ENCODE data around the gene TMEM100.

TMEM100 gene

DNA sequence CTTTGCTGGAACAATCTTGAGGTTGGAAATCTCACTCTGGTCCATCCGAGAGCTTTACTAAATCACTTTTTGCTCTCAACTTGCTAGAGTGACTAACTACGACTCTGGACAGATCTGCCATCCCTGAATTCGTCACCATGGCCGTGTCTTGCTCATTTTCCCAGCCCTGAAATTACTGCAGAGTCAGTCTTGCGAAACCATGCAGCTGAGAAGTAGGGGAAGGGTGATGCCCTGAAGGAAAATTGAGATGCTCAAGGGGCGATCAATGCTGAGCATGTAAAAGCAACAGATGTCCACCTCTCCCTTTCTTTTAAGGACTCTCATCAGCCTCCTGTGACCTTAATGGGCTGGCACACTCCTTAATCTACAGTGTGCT, 46.9 kb upstream of the TMEM100 start:
- Histone ChIP-seq H3K79me2 (ENCODE audit: low read length) (no peaks in the 10 kb centered on the region), H3K27me3 (replicated peaks; ENCODE audit: insufficient read depth, low read length) (no peaks in the 10 kb centered on the region), H2AFZ (ENCODE audit: low read length) (no peak overlapping the region), H3K27ac (ENCODE audit: low read length) (no peak overlapping the region), H3K4me3 (ENCODE audit: low read length) (no peak overlapping the region), H3K4me2 (ENCODE audit: low read depth, low read length) (no peak overlapping the region), H4K20me1 (ENCODE audit: insufficient read depth, low read length) (no peaks in the 10 kb centered on the region), H3K9me3 (replicated peaks; ENCODE audit: insufficient read depth, low read length) (no peaks in the 10 kb centered on the region), H3K9me2 (replicated peaks; ENCODE audit: insufficient read depth, low read length) (no peaks in the 10 kb centered on the region), H3K4me1 (ENCODE audit: low read length) (no peaks in the 10 kb centered on the region), H3K36me3 (replicated peaks; ENCODE audit: insufficient read depth, low read length) (no peaks in the 10 kb centered on the region), H3K9ac (ENCODE audit: low read length) (no peak overlapping the region), H3F3A (ENCODE audit: insufficient read depth, low read length) (no peaks in the 10 kb centered on the region)
- no peak for DNase-seq
- no peak for TF ChIP-seq EZH2phosphoT487 (IDR thresholded peaks at IDR 0.05; ENCODE audit: low read length)
- TF ChIP-seq, protein P1, sequence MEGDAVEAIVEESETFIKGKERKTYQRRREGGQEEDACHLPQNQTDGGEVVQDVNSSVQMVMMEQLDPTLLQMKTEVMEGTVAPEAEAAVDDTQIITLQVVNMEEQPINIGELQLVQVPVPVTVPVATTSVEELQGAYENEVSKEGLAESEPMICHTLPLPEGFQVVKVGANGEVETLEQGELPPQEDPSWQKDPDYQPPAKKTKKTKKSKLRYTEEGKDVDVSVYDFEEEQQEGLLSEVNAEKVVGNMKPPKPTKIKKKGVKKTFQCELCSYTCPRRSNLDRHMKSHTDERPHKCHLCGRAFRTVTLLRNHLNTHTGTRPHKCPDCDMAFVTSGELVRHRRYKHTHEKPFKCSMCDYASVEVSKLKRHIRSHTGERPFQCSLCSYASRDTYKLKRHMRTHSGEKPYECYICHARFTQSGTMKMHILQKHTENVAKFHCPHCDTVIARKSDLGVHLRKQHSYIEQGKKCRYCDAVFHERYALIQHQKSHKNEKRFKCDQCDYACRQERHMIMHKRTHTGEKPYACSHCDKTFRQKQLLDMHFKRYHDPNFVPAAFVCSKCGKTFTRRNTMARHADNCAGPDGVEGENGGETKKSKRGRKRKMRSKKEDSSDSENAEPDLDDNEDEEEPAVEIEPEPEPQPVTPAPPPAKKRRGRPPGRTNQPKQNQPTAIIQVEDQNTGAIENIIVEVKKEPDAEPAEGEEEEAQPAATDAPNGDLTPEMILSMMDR (IDR thresholded peaks at IDR 0.05; ENCODE audit: low read length), result no peak
- no peak for TF ChIP-seq EZH2 (optimal IDR thresholded peaks at IDR 0.05; ENCODE audit: low read depth, low read length)

DNA sequence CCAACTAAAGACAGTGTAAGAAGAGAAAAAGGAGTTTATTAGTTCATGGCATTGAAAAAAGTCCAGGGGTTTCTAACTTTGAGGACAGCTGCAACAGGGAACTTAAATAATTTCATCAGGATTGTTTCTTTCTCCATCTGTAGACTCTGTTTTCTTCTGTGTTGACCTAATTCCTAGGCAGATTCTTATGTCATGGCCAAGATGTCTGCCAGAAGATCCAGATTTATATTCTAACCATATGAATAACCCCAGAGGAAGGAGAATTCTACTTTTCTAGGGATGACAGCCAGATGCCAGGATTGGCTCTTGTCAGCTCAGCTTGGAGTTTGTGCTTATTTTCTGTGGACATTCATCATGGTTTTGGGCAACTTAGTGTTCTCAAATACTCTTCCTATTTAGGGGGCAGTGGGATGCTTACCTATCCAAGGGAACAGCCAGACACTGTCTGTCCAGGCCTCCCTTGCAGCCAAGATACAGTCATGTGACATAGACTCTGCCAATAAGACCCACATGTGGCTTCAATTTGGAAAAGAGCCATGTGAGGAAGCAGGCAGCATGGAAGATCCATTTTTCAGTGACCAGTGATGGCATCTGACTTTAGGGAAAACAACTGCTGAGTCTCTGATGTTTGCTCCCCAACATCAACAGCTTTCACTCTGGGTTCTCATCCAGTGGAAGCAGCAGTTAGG, 46.4 kb upstream of the TMEM100 start:
- no peak overlapping the region for H3K4me2 ChIP-seq (ENCODE audit: low read depth, low read length)
- no peaks in the 10 kb centered on the region for H3K27me3 ChIP-seq (replicated peaks; ENCODE audit: insufficient read depth, low read length)
- no peaks in the 10 kb centered on the region for H3K79me2 ChIP-seq (ENCODE audit: low read length)
- H3K9me2 ChIP-seq (replicated peaks; ENCODE audit: insufficient read depth, low read length), result no peaks in the 10 kb centered on the region
- no peaks in the 10 kb centered on the region for H3K4me1 ChIP-seq (ENCODE audit: low read length)
- H2AFZ ChIP-seq (ENCODE audit: low read length), result no peak overlapping the region
- H3K27ac ChIP-seq (ENCODE audit: low read length), result no peak overlapping the region
- TF ChIP-seq, protein P1 (IDR thresholded peaks at IDR 0.05; ENCODE audit: low read length), result no peak
- TF ChIP-seq EZH2 (optimal IDR thresholded peaks at IDR 0.05; ENCODE audit: low read depth, low read length) (no peak), EZH2phosphoT487 (IDR thresholded peaks at IDR 0.05; ENCODE audit: low read length) (no peak)
- no peaks in the 10 kb centered on the region for H4K20me1 ChIP-seq (ENCODE audit: insufficient read depth, low read length)
- H3K4me3 ChIP-seq (ENCODE audit: low read length), result no peak overlapping the region
- no peaks in the 10 kb centered on the region for H3F3A ChIP-seq (ENCODE audit: insufficient read depth, low read length)
- H3K36me3 ChIP-seq (replicated peaks; ENCODE audit: insufficient read depth, low read length), result no peaks in the 10 kb centered on the region
- H3K9me3 ChIP-seq (replicated peaks; ENCODE audit: insufficient read depth, low read length), result no peaks in the 10 kb centered on the region
- DNase-seq, result no peak
- no peak overlapping the region for H3K9ac ChIP-seq (ENCODE audit: low read length)

DNA sequence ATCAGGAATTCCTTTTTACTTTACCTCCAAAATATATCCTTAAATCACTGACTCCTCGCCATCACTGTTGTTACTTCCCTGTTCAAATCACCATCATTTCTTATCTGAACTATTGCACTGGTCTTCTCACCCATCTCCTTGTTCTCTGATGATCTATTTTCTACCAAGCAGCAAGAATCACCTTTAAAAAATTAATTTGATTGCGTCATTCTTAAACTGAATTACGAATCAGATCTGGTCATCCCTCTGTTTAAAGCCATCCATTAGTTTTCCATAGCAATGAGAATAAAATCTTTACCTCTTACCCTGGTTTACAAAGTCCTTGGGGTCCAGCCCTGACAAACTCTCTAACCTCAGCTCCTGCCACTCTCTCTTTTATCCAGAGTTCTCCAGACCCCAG, 42.8 kb upstream of the TMEM100 start:
- H3K9ac ChIP-seq (ENCODE audit: low read length), result no peak overlapping the region
- no peaks in the 10 kb centered on the region for H4K20me1 ChIP-seq (ENCODE audit: insufficient read depth, low read length)
- no peak overlapping the region for H3K4me2 ChIP-seq (ENCODE audit: low read depth, low read length)
- TF ChIP-seq, protein P1 (IDR thresholded peaks at IDR 0.05; ENCODE audit: low read length), result no peak
- TF ChIP-seq EZH2 (optimal IDR thresholded peaks at IDR 0.05; ENCODE audit: low read depth, low read length), result no peak
- no peak for TF ChIP-seq EZH2phosphoT487 (IDR thresholded peaks at IDR 0.05; ENCODE audit: low read length)
- H3K27me3 ChIP-seq (replicated peaks; ENCODE audit: insufficient read depth, low read length), result no peaks in the 10 kb centered on the region
- H3F3A ChIP-seq (ENCODE audit: insufficient read depth, low read length), result no peaks in the 10 kb centered on the region
- no peak overlapping the region for H3K4me3 ChIP-seq (ENCODE audit: low read length)
- H3K9me3 ChIP-seq (replicated peaks; ENCODE audit: insufficient read depth, low read length), result no peaks in the 10 kb centered on the region
- no peak overlapping the region for H2AFZ ChIP-seq (ENCODE audit: low read length)
- H3K9me2 ChIP-seq (replicated peaks; ENCODE audit: insufficient read depth, low read length), result no peaks in the 10 kb centered on the region
- H3K27ac ChIP-seq (ENCODE audit: low read length), result no peak overlapping the region
- no peaks in the 10 kb centered on the region for H3K36me3 ChIP-seq (replicated peaks; ENCODE audit: insufficient read depth, low read length)
- H3K4me1 ChIP-seq (ENCODE audit: low read length), result no peaks in the 10 kb centered on the region
- no peak for DNase-seq
- no peaks in the 10 kb centered on the region for H3K79me2 ChIP-seq (ENCODE audit: low read length)

Data from MM.1S (cell line).